Measurements from ENCODE around the gene KHDRBS2.

GRCh38 chr6:61909486-61909885 is 376.5 kb downstream of the KHDRBS2 start:
- TF ChIP-seq EZH2 (IDR thresholded peaks at IDR 0.05; ENCODE audit: low read depth) (no peak), CTCF (conservative IDR thresholded peaks at IDR 0.05) (no peak)

Data from PC-9 (cell line).